IMR-90 (cell line): ENCODE data around the gene PEX5. TPM values are rescaled to one million over a fixed set of nuclear protein-coding genes. Genes with fewer than 3 reads are reported as not detected.

Experiments
- ATAC-seq: fragments of 200-7000 bp; cut with Tn5 transposase; 2 replicates; pipeline ENCODE4 v1.9.1; 2020; ENCODE audit warnings: low read depth, mild to moderate bottlenecking, moderate library complexity
- BruUV-seq: library from RNA; stranded (reverse); fragments of 400-500 nt; replicated peaks from 2 replicates; lab custom pipeline; 2021; lab: Mats Ljungman, UMichigan
- CTCF ChIA-PET: fragments of 300-600 bp; formaldehyde crosslinking; extraction: SDS; loops from one replicate; lab custom pipeline; 2021; ENCODE audit warnings: antibody characterized with exemption; lab: Yijun Ruan, JAX
- POLR2A ChIA-PET: fragments of 300-600 bp; sonication (Branson Sonifier 250); formaldehyde crosslinking; loops from one replicate; lab custom pipeline; 2022; ENCODE audit warnings: antibody characterized with exemption; ENCODE audit not compliant: unreplicated experiment; lab: Charles Lee
- DNase-seq: peaks from one replicate; pipeline ENCODE4 v3.0.0; 2013
- H2AFZ ChIP-seq: replicated peaks from 2 replicates; pipeline ENCODE3; 2013; ENCODE audit warnings: low read length, mild to moderate bottlenecking; ENCODE audit not compliant: poor library complexity
- H2AK5ac ChIP-seq: 2 replicates; pipeline ENCODE4 v1.6.1; 2013; ENCODE audit warnings: low read depth, low read length, inconsistent platforms
- H2AK9ac ChIP-seq: replicated peaks from 2 replicates; pipeline ENCODE3; 2013; ENCODE audit warnings: mild to moderate bottlenecking, low read depth, low read length, moderate library complexity; ENCODE audit not compliant: poor library complexity
- H2BK120ac ChIP-seq: 2 replicates; pipeline ENCODE4 v1.6.1; 2013; ENCODE audit warnings: low read depth, low read length, inconsistent platforms
- H2BK15ac ChIP-seq: 3 replicates; pipeline ENCODE4 v1.6.1; 2013; ENCODE audit warnings: low read depth, low read length, inconsistent platforms
- H2BK20ac ChIP-seq: 2 replicates; pipeline ENCODE4 v1.6.1; 2013; ENCODE audit warnings: low read depth, mild to moderate bottlenecking, inconsistent platforms, low read length, moderate library complexity
- H2BK5ac ChIP-seq: 2 replicates; pipeline ENCODE4 v1.6.1; 2013; ENCODE audit warnings: mild to moderate bottlenecking, low read depth, low read length, inconsistent platforms; ENCODE audit not compliant: poor library complexity, severe bottlenecking
- H3K14ac ChIP-seq: replicated peaks from 2 replicates; pipeline ENCODE4 v1.6.1; 2013; ENCODE audit warnings: low read depth, low read length, inconsistent platforms
- H3K18ac ChIP-seq: 2 replicates; pipeline ENCODE4 v1.6.1; 2013; ENCODE audit warnings: low read depth, low read length, control low read depth
- H3K23ac ChIP-seq: 2 replicates; pipeline ENCODE4 v1.6.1; 2013; ENCODE audit warnings: low read depth, low read length, inconsistent platforms
- H3K27ac ChIP-seq: 2 replicates; pipeline ENCODE4 v1.5.1; 2013; ENCODE audit warnings: mild to moderate bottlenecking, control low read depth, low read length; ENCODE audit not compliant: insufficient read depth
- H3K27me3 ChIP-seq: 2 replicates; pipeline ENCODE4 v1.6.1; 2013; ENCODE audit warnings: low read length; ENCODE audit not compliant: control insufficient read depth, insufficient read depth
- H3K36me3 ChIP-seq: 2 replicates; pipeline ENCODE4 v1.6.1; 2013; ENCODE audit warnings: low read length, mixed read lengths; ENCODE audit not compliant: control insufficient read depth, insufficient read depth
- H3K4ac ChIP-seq: 2 replicates; pipeline ENCODE4 v1.6.1; 2013; ENCODE audit warnings: low read depth, low read length, inconsistent platforms
- H3K4me1 ChIP-seq: 2 replicates; pipeline ENCODE4 v1.6.1; 2013; ENCODE audit warnings: low read length, mixed read lengths; ENCODE audit not compliant: control insufficient read depth, insufficient read depth
- H3K4me2 ChIP-seq: 2 replicates; pipeline ENCODE4 v1.6.1; 2013; ENCODE audit warnings: low read depth, mild to moderate bottlenecking, control low read depth, low read length, moderate library complexity
- H3K4me3 ChIP-seq: 2 replicates; pipeline ENCODE4 v1.5.1; 2013; ENCODE audit warnings: low read depth, mild to moderate bottlenecking, control low read depth, low read length, moderate library complexity; ENCODE audit not compliant: insufficient read depth
- H3K56ac ChIP-seq: 2 replicates; pipeline ENCODE4 v1.6.1; 2013; ENCODE audit warnings: low read length, inconsistent platforms; ENCODE audit not compliant: insufficient read depth; ENCODE audit errors: extremely low read depth
- H3K79me1 ChIP-seq, 2 experiments: 2 replicates each; pipeline ENCODE4 v1.6.1; 2013; ENCODE audit warnings: low read length in 2 of 2, inconsistent platforms in 1 of 2, low read depth in 1 of 2
- H3K9ac ChIP-seq: 2 replicates; pipeline ENCODE4 v1.6.1; 2013; ENCODE audit warnings: low read depth, low read length, control low read depth
- H3K9me1 ChIP-seq: 2 replicates; pipeline ENCODE4 v1.6.1; 2013; ENCODE audit warnings: low read length, inconsistent platforms; ENCODE audit not compliant: insufficient read depth
- H3K9me3 ChIP-seq: 2 replicates; pipeline ENCODE4 v1.6.1; 2013; ENCODE audit warnings: low read length; ENCODE audit not compliant: control insufficient read depth, insufficient read depth
- H4K20me1 ChIP-seq: 2 replicates; pipeline ENCODE4 v1.6.1; 2013; ENCODE audit warnings: low read length, inconsistent platforms; ENCODE audit not compliant: insufficient read depth
- H4K5ac ChIP-seq: 2 replicates; pipeline ENCODE4 v1.6.1; 2013; ENCODE audit warnings: mild to moderate bottlenecking, low read depth, low read length, control low read depth
- H4K8ac ChIP-seq, 2 experiments: 2 replicates each; pipeline ENCODE4 v1.6.1; 2013; ENCODE audit warnings: low read depth in 2 of 2, low read length in 2 of 2, control low read depth in 1 of 2, inconsistent platforms in 1 of 2
- H4K91ac ChIP-seq: 2 replicates; pipeline ENCODE4 v1.6.1; 2013; ENCODE audit warnings: low read depth, low read length, inconsistent platforms; ENCODE audit not compliant: insufficient read depth
- BHLHE40 ChIP-seq: fragments of 150-350 bp; IDR thresholded peaks from 2 replicates; pipeline ENCODE4 v1.6.1; 2016; ENCODE audit warnings: mild to moderate bottlenecking, low read depth, low read length
- CHD1 ChIP-seq: IDR thresholded peaks from 2 replicates; pipeline ENCODE4 v1.6.1; 2012; ENCODE audit warnings: low read depth, low read length, improper control_type of control experiment
- FOS ChIP-seq: fragments of 150-350 bp; IDR thresholded peaks from 2 replicates; pipeline ENCODE4 v1.6.1; 2016; ENCODE audit warnings: low read depth, low read length
- MAZ ChIP-seq: IDR thresholded peaks from 2 replicates; pipeline ENCODE4 v1.6.1; 2012; ENCODE audit warnings: low read depth, mild to moderate bottlenecking, low read length, improper control_type of control experiment, moderate library complexity, borderline replicate concordance
- NFE2L2 ChIP-seq: fragments of 150-350 bp; IDR thresholded peaks from 2 replicates; pipeline ENCODE4 v1.6.1; 2016; ENCODE audit warnings: low read depth, mild to moderate bottlenecking, low read length
- RAD21 ChIP-seq: IDR thresholded peaks from 2 replicates; pipeline ENCODE4 v1.6.1; 2012; ENCODE audit warnings: low read length, improper control_type of control experiment
- RCOR1 ChIP-seq: IDR thresholded peaks from 2 replicates; pipeline ENCODE4 v1.6.1; 2012; ENCODE audit warnings: mild to moderate bottlenecking, low read length, improper control_type of control experiment; ENCODE audit not compliant: insufficient replicate concordance
- WGBS, 2 experiments: methylation state at CpG; one replicate each; pipeline versions ENCODE4 v1.1.5 to v1.1.7; 2013; ENCODE audit warnings: missing lambda C conversion rate in 2 of 2; ENCODE audit not compliant: insufficient read length in 1 of 2; ENCODE audit errors: extremely low coverage in 2 of 2; 5-methylcytosine and 5-hydroxymethylcytosine counted together
- dilution Hi-C: fragments of 300-500 bp; cut with HindIII; formaldehyde crosslinking; loops from one replicate; pipeline ENCODE4 v1.14.3; 2018; ENCODE audit warnings: low sequenced_read_pairs; ENCODE audit not compliant: unreplicated experiment
- in situ Hi-C: fragments of 300-500 bp; cut with MboI; formaldehyde crosslinking; loops from 3 replicates; pipeline ENCODE4 v1.14.3; 2019; ENCODE audit warnings: low sequenced_read_pairs, inconsistent platforms, mixed read lengths
- intact Hi-C: fragments of 100-400 bp; cut with micrococcal nuclease; formaldehyde crosslinking; loops from 2 replicates; pipeline ENCODE4 v1.10.0; 2022
- polyA plus RNA-seq, 3 experiments: library from polyadenylated mRNA; depleted of rRNA; stranded (reverse); fragments of >200 nt; gene quantifications; 2 replicates each; pipeline ENCODE4 v1.2.3, GENCODE V29; 2012; ENCODE audit warnings: low replicate concordance in 1 of 3
- total RNA-seq: library from RNA; depleted of rRNA; stranded (reverse); fragments of >200 nt; gene quantifications from 2 replicates; pipeline ENCODE4 v1.2.3, GENCODE V29; 2012

The PEX5 gene
- total and polyA plus RNA-seq, 2 of the 4 experiments (the other 2 are of a cell fraction) = 14.4 to 18.3 TPM

- Histone ChIP-seq H2AFZ (no peak overlapping the region), H3K4me2 (no peak overlapping the region), H2BK120ac (no peak overlapping the region), H2BK5ac (no peak overlapping the region), H2AK5ac (no peak overlapping the region), H3K56ac (no peak overlapping the region), H3K18ac (no peak overlapping the region), H4K5ac (no peak overlapping the region), H2AK9ac (no peak overlapping the region), H3K27me3 (peaks cover 9% of the 10 kb centered on the region), H3K79me1 (no peaks in the 10 kb centered on the region), H4K8ac (no peak overlapping the region), H3K27ac (no peak overlapping the region), H3K9ac (no peak overlapping the region), H3K23ac (no peak overlapping the region), H3K4me3 (no peak overlapping the region), H3K4ac (no peak overlapping the region), H3K9me1 (no peaks in the 10 kb centered on the region), H4K20me1 (no peaks in the 10 kb centered on the region), H2BK20ac (no peak overlapping the region), H3K9me3 (no peaks in the 10 kb centered on the region), H4K91ac (no peak overlapping the region), H2BK15ac (no peak overlapping the region), H3K36me3 (no peaks in the 10 kb centered on the region), H3K4me1 (no peaks in the 10 kb centered on the region), H3K14ac (no peak overlapping the region)
- dilution Hi-C loops = no loop called here
- no peak for TF ChIP-seq RCOR1
- TF ChIP-seq MAZ = no peak
- TF ChIP-seq RAD21 = no peak
- TF ChIP-seq BHLHE40 = no peak
- no peak for TF ChIP-seq NFE2L2
- no peak for TF ChIP-seq CHD1
- TF ChIP-seq FOS = no peak
- POLR2A ChIA-PET = no interaction called here
- DNase-seq = peak; percentile 7
- ATAC-seq = no peak
- no CpG with 5 or more reads among the region's 1 CpG for WGBS, 2 experiments
- in situ Hi-C loops = loop anchor here (5.0 kb wide), 2 partner anchors 241 to 421 kb away; no protein-coding TSS in a partner anchor
- intact Hi-C loops = loop anchor here (2.0 kb wide), 1 partner anchor 585 kb away; no protein-coding TSS in a partner anchor
- CTCF ChIA-PET = no interaction called here
- no TSS peak for BruUV-seq
Measured at GRCh38 chr12:7221486-7221885, 32.0 kb downstream of the PEX5 start.
